Activated T-helper 1 cell treated with anti-CD3 and anti-CD28 coated beads, Interleukin-12 subunit alpha, Interleukin-12 subunit beta, Interleukin-2, Interleukin-4 antibody, amounts not matched to agents 30 ng/mL and 10 ng/mL and 1 ng/mL, durations not matched to agents 14 hours and 24 hours and 36 hours (primary cell): Measurements from ENCODE around the gene CYP24A1. TPM values are rescaled to one million over a fixed set of nuclear protein-coding genes. Genes with fewer than 3 reads are reported as not detected.

Source experiments
- DNase-seq: peaks from one replicate; pipeline ENCODE4 v3.0.0; 2021; ENCODE audit warnings: low spot score
- H3K27ac Mint-ChIP-seq: one replicate; pipeline ENCODE4 v1.8.0; 2021; ENCODE audit warnings: mild to moderate bottlenecking, mixed read lengths
- H3K27me3 Mint-ChIP-seq: one replicate; pipeline ENCODE4 v1.8.0; 2022; ENCODE audit warnings: mild to moderate bottlenecking, moderate library complexity, mixed read lengths; ENCODE audit not compliant: insufficient read depth
- H3K36me3 Mint-ChIP-seq: one replicate; pipeline ENCODE4 v1.8.0; 2021; ENCODE audit warnings: low read depth, mixed read lengths
- H3K4me1 Mint-ChIP-seq: one replicate; pipeline ENCODE4 v1.8.0; 2021; ENCODE audit warnings: low read depth, mixed read lengths
- H3K4me3 Mint-ChIP-seq: one replicate; pipeline ENCODE4 v1.8.0; 2021; ENCODE audit warnings: mild to moderate bottlenecking, moderate library complexity, mixed read lengths
- H3K9me3 Mint-ChIP-seq: one replicate; pipeline ENCODE4 v1.8.0; 2021; ENCODE audit warnings: mixed read lengths
- intact Hi-C: fragments of 100-400 bp; cut with micrococcal nuclease; formaldehyde crosslinking; loops from one replicate; pipeline ENCODE4 v1.15.1; 2024
- total RNA-seq: library from RNA; stranded (reverse); gene quantifications from 2 replicates; pipeline ENCODE4 v1.2.3, GENCODE V29; 2022

The CYP24A1 gene
- total RNA-seq, 1 donor from 2014 or later = not detected

DNA sequence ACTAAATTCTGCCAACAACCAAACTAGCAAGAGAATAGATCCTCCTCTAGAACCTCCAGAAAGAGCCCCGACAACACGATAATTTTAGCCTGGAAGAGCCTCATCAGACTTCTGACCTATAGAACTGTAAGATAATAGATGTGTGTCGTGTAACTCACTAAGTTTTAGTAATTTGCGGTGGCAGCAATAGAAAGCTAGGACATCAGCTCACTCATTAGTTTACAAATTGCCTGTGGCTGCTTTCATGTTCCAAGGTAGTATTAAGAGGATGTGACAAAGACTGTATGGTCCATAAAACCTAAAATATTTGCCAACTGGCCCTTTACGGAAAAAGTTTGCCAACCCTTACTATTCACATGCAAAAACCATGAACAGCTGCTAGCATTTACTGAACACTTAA, 17.3 kb downstream of the CYP24A1 start:
- no peak for DNase-seq
- Mint-ChIP-seq H3K27ac (no peak overlapping the region), H3K4me3 (no peak overlapping the region), H3K4me1 (no peaks in the 10 kb centered on the region), H3K27me3 (peaks cover 12% of the 10 kb centered on the region), H3K9me3 (no peaks in the 10 kb centered on the region), H3K36me3 (no peaks in the 10 kb centered on the region)
- intact Hi-C loops = no loop called here

DNA sequence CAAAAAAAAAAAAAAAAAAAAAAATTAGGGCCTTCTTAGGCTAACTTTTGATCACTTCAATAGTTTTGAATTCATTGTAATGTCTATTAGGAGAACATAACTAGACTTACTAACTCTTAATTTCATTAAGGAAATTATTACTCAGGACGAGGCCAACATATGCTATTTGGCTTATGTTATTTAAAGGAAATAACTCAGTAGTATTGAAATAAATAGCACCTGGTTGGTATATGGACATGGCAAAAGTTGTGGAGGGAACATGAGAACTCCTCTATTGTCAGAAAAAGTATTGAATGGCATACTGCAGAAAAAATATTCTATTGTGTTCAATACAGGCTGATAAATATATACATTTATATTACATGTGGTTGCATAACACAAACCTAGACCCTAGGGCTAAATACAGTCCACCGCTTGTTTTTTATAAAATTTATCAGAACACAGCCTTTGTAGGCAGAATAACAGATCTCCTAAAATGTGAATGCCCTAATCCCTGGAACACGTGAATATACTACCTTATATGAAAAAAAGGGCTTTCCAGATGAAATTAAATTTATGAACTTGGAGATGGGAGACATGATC, 18.0 kb downstream of the CYP24A1 start:
- DNase-seq = no peak
- no peak overlapping the region for H3K27ac Mint-ChIP-seq
- intact Hi-C loops = no loop called here
- peaks cover 12% of the 10 kb centered on the region for H3K27me3 Mint-ChIP-seq
- no peaks in the 10 kb centered on the region for H3K36me3 Mint-ChIP-seq
- H3K4me3 Mint-ChIP-seq = no peak overlapping the region
- H3K4me1 Mint-ChIP-seq = no peaks in the 10 kb centered on the region
- H3K9me3 Mint-ChIP-seq = no peaks in the 10 kb centered on the region

DNA sequence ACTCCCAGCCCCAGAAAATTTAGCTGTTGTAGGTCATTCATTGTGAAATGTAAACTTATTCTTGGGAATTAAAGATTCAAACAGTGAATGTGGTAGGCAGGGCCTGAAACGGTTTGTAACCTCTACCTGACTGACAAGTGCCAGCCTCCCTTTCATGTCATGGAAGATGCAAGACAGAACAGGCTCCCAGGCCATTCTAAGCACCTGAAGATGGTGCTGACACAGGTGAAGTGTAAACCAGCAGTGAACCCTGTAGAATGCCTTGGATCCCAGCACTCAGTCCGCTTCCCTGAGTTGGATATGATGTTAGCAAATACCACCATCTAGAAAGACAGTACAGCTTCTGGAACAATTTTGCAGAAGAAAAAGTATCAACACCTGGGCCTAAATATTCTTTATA, 19.3 kb downstream of the CYP24A1 start:
- intact Hi-C loops = no loop called here
- no peak for DNase-seq
- no peak overlapping the region for H3K27ac Mint-ChIP-seq
- H3K9me3 Mint-ChIP-seq = no peaks in the 10 kb centered on the region
- no peak overlapping the region for H3K4me3 Mint-ChIP-seq
- H3K27me3 Mint-ChIP-seq = peaks cover 6% of the 10 kb centered on the region
- H3K36me3 Mint-ChIP-seq = no peaks in the 10 kb centered on the region
- H3K4me1 Mint-ChIP-seq = no peaks in the 10 kb centered on the region

DNA sequence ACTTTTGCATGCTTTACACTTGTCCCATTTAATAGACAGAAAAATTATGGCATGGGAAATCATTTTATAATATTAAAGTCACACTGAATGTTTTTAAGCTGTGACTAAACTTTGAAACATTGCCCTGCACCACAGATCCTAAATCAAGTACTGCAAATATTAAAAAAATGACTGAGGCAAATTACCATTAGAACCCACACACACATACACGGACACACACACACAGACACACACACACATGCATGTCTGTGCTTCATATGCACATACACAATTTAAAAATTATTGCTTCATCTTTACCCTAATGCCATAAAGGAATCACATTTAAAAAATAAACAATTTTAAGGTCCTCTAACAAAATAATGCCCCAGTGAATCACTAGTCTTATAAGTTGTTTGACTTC, 19.9 kb downstream of the CYP24A1 start:
- no peak for DNase-seq
- Mint-ChIP-seq H3K9me3 (no peaks in the 10 kb centered on the region), H3K4me3 (no peak overlapping the region), H3K4me1 (no peaks in the 10 kb centered on the region), H3K27ac (no peak overlapping the region), H3K36me3 (no peaks in the 10 kb centered on the region), H3K27me3 (peaks cover 5% of the 10 kb centered on the region)
- intact Hi-C loops = no loop called here

DNA sequence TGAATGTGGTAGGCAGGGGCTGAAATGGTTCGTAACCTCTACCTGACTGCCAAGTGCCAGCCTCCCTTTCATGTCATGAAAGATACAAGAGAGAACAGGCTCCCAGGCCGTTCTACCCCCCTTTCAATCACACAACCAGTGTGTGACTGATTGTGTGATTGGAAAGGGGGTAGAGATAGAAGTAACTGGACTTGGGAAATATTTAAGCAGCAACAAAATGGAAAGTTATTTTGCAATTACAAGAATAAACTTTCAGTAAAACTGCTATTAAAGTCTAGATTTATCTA, 20.8 kb downstream of the CYP24A1 start:
- peaks cover 5% of the 10 kb centered on the region for H3K27me3 Mint-ChIP-seq
- H3K4me1 Mint-ChIP-seq = no peaks in the 10 kb centered on the region
- H3K9me3 Mint-ChIP-seq = no peaks in the 10 kb centered on the region
- no peak overlapping the region for H3K4me3 Mint-ChIP-seq
- H3K36me3 Mint-ChIP-seq = no peaks in the 10 kb centered on the region
- no peak overlapping the region for H3K27ac Mint-ChIP-seq
- DNase-seq = no peak
- intact Hi-C loops = no loop called here

DNA sequence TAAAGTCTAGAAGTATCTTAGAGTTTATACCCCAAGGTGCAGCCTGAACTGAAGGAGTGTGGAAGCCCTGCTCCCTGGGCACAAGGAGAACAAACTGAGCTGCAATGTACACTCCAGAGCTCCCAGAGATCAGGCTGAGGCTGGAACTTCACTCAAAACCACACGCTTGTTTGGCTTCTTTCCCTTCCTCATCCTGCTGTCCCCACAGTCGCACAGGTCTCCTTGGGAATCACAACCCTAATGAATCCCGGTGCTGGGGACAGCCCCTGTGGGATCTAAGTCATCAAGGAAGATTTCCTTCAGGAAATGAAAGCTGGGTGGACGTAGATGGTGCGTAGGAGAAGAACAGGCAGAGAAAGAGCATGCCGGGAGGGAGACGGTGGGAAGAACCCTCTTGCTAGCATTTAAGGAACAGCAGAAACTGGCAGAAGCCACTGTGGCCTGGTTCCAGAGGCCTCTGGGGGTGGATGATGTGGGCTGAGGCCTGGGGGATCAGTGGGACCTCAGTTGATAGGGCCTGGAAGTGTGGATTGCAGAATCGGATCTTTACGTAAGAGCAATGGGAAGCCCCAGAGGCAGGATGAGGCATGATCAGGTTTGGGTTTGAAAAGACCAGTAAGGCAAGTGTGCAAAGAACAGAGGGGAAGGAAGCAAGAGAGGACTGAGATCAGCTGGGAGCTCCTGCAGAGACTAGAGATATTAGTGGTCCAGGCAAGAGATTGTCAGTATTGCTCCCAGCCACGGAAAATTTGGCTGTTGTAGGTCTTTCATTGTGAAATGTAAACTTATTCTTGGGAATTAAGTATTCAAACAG, 21.4 kb downstream of the CYP24A1 start:
- no peaks in the 10 kb centered on the region for H3K9me3 Mint-ChIP-seq
- no peak overlapping the region for H3K4me3 Mint-ChIP-seq
- peaks cover 5% of the 10 kb centered on the region for H3K27me3 Mint-ChIP-seq
- H3K4me1 Mint-ChIP-seq = no peaks in the 10 kb centered on the region
- intact Hi-C loops = no loop called here
- no peak for DNase-seq
- no peaks in the 10 kb centered on the region for H3K36me3 Mint-ChIP-seq
- no peak overlapping the region for H3K27ac Mint-ChIP-seq

DNA sequence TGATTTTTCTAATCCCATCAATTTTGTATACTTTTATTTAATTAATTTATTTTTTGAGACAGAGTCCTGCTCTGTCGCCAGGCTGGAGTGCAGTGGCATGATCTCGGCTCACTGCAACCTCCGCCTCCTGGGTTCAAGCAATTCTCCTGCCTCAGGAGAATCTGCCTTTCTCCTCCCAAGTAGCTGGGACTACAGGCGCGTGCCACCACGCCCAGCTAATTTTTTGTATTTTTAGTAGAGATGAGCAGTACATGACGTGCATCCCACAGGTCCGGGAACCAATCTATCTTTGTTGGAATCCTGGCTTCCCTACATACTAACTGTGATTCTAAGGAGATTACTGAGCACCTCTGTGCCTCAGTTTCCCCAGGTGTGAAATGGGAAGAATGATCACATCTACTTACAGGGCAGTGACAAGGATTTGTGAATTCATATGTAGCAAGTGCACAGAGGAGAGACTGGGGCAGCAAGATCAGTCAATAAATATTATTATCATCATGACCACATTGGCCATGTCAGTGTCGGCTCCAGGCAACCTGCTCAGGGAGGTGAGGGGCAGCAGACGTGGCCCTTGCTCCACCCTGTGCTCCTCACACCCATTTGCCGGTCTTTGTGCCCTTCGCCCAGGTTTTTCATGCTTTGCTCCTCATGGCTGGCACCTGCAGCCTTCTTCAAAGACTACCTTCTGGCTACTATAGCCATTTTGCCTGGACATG, 22.1 kb downstream of the CYP24A1 start:
- intact Hi-C loops = no loop called here
- Mint-ChIP-seq H3K4me1 (no peaks in the 10 kb centered on the region), H3K27me3 (peaks cover 5% of the 10 kb centered on the region), H3K36me3 (no peaks in the 10 kb centered on the region), H3K9me3 (no peaks in the 10 kb centered on the region), H3K4me3 (no peak overlapping the region), H3K27ac (no peak overlapping the region)
- no peak for DNase-seq

DNA sequence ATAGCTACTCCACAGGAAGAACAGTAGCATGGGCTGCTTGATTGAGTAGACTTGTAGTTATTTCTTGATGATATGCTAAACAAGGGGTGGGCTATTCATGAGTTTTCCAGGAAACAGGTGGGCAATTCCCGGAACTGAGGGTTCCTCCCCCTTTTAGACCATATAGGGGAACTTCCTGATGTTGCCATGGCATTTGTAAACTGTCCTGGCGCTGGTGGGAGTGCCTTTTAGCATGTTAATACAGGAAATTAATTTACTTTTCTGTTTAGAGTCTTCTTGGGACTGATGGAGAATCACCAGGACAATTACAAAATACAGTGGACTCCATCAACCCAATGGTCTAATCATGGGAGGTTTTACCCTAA, 22.7 kb downstream of the CYP24A1 start:
- intact Hi-C loops = no loop called here
- no peak for DNase-seq
- Mint-ChIP-seq H3K4me3 (no peak overlapping the region), H3K4me1 (no peaks in the 10 kb centered on the region), H3K27ac (no peak overlapping the region), H3K9me3 (no peaks in the 10 kb centered on the region), H3K36me3 (no peaks in the 10 kb centered on the region), H3K27me3 (peaks cover under 1% of the 10 kb centered on the region)

DNA sequence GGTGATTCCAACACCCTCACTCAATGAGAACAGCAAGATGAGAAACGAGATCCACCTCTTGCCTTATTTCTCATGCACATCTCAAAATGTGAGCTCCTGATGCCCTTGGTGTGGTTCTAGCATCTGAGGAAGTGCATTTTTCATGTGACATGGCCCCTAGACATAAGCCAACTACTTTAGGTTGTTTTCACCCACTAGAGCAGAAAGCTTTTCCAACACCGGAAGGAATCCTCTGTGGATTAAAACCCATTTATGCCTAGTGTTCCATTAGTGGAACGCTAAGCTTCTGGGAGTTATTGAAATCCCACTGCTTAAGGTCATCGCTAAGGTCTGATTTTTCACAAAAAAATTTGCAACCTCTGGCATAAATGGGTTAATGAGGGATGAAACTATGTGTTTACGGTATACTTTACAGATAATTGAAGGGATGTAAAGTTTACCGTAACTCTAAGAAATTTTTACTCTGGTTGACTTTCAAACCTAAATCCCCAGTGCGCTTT, 24.0 kb downstream of the CYP24A1 start:
- no peak for DNase-seq
- no peaks in the 10 kb centered on the region for H3K4me1 Mint-ChIP-seq
- H3K36me3 Mint-ChIP-seq = no peaks in the 10 kb centered on the region
- H3K9me3 Mint-ChIP-seq = no peaks in the 10 kb centered on the region
- H3K27me3 Mint-ChIP-seq = peaks cover 3% of the 10 kb centered on the region
- H3K27ac Mint-ChIP-seq = no peak overlapping the region
- intact Hi-C loops = no loop called here
- no peak overlapping the region for H3K4me3 Mint-ChIP-seq

DNA sequence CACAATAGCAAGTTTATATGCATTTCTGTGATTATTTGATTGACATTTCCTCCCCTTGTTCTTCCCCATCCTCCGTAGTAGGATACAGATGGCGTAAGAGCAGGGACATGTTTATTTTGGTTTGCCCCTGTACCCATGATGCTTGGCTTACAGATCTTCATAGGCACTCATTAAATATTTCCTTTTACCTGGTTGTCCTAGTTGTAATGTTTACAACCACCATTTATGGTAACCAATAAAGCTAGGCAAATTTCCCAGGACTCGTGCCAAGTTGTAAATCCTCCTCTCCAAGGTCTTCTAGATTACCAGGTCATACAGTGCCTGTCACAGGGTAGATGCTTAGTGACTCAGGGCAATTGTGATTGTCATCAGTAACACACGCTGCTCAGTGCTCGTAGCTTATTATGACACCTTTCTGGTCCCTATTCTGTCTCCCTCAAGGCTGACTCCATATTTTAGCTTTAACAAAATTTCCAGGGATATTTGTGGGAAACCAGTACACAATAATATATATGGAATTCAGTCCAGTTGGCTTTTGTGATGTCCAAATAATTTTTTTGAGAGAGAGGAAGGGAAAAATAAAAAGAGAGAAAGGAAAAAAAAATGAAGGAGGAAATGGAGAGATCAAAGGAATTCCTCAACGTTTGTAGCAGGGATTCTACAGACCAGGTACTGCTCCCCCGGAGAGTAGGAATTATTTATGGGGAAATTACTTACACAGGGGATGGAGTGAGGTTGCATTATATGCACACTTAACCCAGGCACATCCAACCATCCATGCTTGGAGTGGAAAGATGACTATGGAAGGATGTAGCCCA, 24.6 kb downstream of the CYP24A1 start:
- Mint-ChIP-seq H3K36me3 (no peaks in the 10 kb centered on the region), H3K4me3 (no peak overlapping the region), H3K9me3 (no peaks in the 10 kb centered on the region), H3K27me3 (peaks cover 3% of the 10 kb centered on the region), H3K27ac (no peak overlapping the region), H3K4me1 (no peaks in the 10 kb centered on the region)
- intact Hi-C loops = no loop called here
- no peak for DNase-seq

DNA sequence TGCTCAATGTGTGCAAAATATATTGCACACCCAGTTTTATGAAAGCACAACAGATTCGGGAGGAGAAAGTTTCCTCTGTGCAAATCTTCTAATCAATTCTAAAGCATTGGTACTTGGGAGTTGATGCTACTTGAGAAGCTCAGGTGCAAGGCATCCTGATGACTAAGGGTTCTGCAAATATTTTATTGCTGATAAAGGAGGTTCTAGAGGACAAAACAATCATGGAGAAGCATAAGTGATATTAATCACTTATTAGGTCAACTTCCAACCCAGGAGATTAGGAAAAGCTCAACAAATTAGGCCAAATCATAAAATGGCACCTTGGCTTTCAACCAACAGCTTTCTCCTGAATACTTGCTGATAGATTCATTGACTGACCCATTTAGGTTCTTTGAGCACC, 27.1 kb downstream of the CYP24A1 start:
- Mint-ChIP-seq H3K27me3 (peaks cover 3% of the 10 kb centered on the region), H3K4me3 (no peak overlapping the region), H3K36me3 (no peaks in the 10 kb centered on the region), H3K9me3 (no peaks in the 10 kb centered on the region), H3K4me1 (no peaks in the 10 kb centered on the region), H3K27ac (no peak overlapping the region)
- intact Hi-C loops = no loop called here
- no peak for DNase-seq

DNA sequence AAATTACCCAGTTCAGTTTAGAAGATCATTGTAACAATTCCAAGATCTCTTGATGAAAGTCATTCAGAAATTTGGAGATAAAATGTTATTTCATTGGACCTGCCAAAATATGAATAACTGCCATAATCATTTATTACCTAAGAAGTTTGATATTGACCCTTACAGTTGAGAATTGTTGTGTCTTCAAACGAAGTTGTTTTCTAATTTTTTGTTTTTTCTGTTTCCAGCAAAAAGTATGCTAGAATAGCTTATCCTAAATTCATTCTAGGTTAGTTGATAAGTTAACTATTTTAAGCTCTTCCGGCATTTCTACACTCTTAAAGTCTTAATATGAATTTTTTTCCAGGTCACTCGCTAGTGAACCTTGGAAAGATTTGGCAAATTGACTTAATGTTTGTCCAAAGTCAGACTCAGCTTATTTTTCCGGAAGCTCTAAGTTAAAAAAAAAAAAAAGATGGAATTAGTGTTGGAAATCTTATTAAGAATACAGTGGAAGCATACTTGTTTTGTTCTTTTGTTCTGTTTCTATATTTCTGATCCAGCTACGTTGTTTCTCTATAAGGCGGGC, 28.9 kb downstream of the CYP24A1 start:
- Mint-ChIP-seq H3K36me3 (no peaks in the 10 kb centered on the region), H3K27ac (no peak overlapping the region), H3K9me3 (no peaks in the 10 kb centered on the region), H3K27me3 (peaks cover 3% of the 10 kb centered on the region), H3K4me1 (no peaks in the 10 kb centered on the region), H3K4me3 (no peak overlapping the region)
- no peak for DNase-seq
- intact Hi-C loops = no loop called here
